ENCODE data around the gene AFF3.

The AFF3 gene

DNA sequence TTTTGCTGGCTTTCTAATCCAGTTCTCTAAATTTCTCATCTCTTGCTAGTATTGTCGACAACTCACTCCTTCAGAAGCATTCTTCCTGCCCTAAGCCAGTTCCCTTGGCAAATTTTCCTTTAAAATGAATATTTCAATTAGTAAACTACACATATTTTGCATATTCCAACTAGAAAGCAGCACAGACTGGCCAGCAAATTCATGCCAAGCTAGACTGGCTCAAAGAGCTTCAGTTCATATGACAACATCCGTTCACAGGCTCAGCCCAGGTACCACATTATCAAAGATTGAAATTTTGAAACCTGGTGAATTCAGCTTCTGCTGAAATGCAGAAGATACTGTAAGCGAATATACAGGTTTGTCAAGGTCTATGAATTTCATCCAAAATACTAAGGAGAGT, 64.5 kb downstream of the AFF3 start:
- Histone ChIP-seq H3K36me3 (replicated peaks; ENCODE audit: insufficient read depth, low read length) (no peaks in the 10 kb centered on the region), H3K4me1 (ENCODE audit: low read length) (no peaks in the 10 kb centered on the region), H3K27me3 (replicated peaks; ENCODE audit: insufficient read depth, low read length) (no peaks in the 10 kb centered on the region), H3K9me2 (replicated peaks; ENCODE audit: insufficient read depth, low read length) (no peaks in the 10 kb centered on the region), H3K4me3 (ENCODE audit: low read length) (no peak overlapping the region), H3F3A (ENCODE audit: insufficient read depth, low read length) (no peaks in the 10 kb centered on the region), H3K27ac (ENCODE audit: low read length) (no peak overlapping the region), H4K20me1 (ENCODE audit: insufficient read depth, low read length) (no peaks in the 10 kb centered on the region), H3K4me2 (ENCODE audit: low read depth, low read length) (no peak overlapping the region), H3K9ac (ENCODE audit: low read length) (no peak overlapping the region), H2AFZ (ENCODE audit: low read length) (no peak overlapping the region), H3K9me3 (replicated peaks; ENCODE audit: insufficient read depth, low read length) (no peaks in the 10 kb centered on the region), H3K79me2 (ENCODE audit: low read length) (no peaks in the 10 kb centered on the region)
- TF ChIP-seq, protein P1, sequence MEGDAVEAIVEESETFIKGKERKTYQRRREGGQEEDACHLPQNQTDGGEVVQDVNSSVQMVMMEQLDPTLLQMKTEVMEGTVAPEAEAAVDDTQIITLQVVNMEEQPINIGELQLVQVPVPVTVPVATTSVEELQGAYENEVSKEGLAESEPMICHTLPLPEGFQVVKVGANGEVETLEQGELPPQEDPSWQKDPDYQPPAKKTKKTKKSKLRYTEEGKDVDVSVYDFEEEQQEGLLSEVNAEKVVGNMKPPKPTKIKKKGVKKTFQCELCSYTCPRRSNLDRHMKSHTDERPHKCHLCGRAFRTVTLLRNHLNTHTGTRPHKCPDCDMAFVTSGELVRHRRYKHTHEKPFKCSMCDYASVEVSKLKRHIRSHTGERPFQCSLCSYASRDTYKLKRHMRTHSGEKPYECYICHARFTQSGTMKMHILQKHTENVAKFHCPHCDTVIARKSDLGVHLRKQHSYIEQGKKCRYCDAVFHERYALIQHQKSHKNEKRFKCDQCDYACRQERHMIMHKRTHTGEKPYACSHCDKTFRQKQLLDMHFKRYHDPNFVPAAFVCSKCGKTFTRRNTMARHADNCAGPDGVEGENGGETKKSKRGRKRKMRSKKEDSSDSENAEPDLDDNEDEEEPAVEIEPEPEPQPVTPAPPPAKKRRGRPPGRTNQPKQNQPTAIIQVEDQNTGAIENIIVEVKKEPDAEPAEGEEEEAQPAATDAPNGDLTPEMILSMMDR (IDR thresholded peaks at IDR 0.05; ENCODE audit: low read length): no peak
- TF ChIP-seq EZH2phosphoT487 (IDR thresholded peaks at IDR 0.05; ENCODE audit: low read length) (no peak), EZH2 (optimal IDR thresholded peaks at IDR 0.05; ENCODE audit: low read depth, low read length) (no peak)
- no peak for DNase-seq

DNA sequence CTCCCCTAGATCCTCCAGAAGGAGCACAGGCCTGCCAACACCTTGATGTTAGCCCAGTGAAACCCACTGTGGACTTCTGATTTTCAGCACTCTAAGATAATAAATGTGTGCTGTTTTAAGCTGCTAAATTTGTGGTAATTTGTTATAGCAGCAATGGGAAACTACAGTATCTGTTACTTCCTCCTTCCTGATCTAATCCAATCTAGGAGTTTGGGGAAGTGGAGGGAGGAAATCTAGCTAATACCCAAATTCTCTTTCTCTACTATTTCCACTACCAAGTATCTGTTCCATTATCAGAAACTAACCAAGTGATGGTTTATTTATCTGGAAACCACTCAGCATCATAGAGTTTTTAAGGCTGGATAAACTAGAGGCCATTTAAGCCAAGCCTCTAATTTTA, 64.9 kb downstream of the AFF3 start:
- Histone ChIP-seq H3K9ac (ENCODE audit: low read length) (no peak overlapping the region), H3K9me2 (replicated peaks; ENCODE audit: insufficient read depth, low read length) (no peaks in the 10 kb centered on the region), H3K9me3 (replicated peaks; ENCODE audit: insufficient read depth, low read length) (no peaks in the 10 kb centered on the region), H3K79me2 (ENCODE audit: low read length) (no peaks in the 10 kb centered on the region), H3K36me3 (replicated peaks; ENCODE audit: insufficient read depth, low read length) (no peaks in the 10 kb centered on the region), H3K4me1 (ENCODE audit: low read length) (no peaks in the 10 kb centered on the region), H3K27me3 (replicated peaks; ENCODE audit: insufficient read depth, low read length) (no peaks in the 10 kb centered on the region), H4K20me1 (ENCODE audit: insufficient read depth, low read length) (no peaks in the 10 kb centered on the region), H3K4me2 (ENCODE audit: low read depth, low read length) (no peak overlapping the region), H3K27ac (ENCODE audit: low read length) (no peak overlapping the region), H3F3A (ENCODE audit: insufficient read depth, low read length) (no peaks in the 10 kb centered on the region), H3K4me3 (ENCODE audit: low read length) (no peak overlapping the region), H2AFZ (ENCODE audit: low read length) (no peak overlapping the region)
- TF ChIP-seq EZH2phosphoT487 (IDR thresholded peaks at IDR 0.05; ENCODE audit: low read length) (no peak), EZH2 (optimal IDR thresholded peaks at IDR 0.05; ENCODE audit: low read depth, low read length) (no peak)
- TF ChIP-seq, protein P1 (IDR thresholded peaks at IDR 0.05; ENCODE audit: low read length): no peak
- no peak for DNase-seq

GRCh38 chr2:100075532-100075931, 66.9 kb downstream of the AFF3 start:
- Histone ChIP-seq H3K4me3 (ENCODE audit: low read length) (no peak overlapping the region), H3K4me1 (ENCODE audit: low read length) (no peaks in the 10 kb centered on the region), H4K20me1 (ENCODE audit: insufficient read depth, low read length) (no peaks in the 10 kb centered on the region), H2AFZ (ENCODE audit: low read length) (no peak overlapping the region), H3K27ac (ENCODE audit: low read length) (no peak overlapping the region), H3K36me3 (replicated peaks; ENCODE audit: insufficient read depth, low read length) (no peaks in the 10 kb centered on the region), H3K9me2 (replicated peaks; ENCODE audit: insufficient read depth, low read length) (no peaks in the 10 kb centered on the region), H3F3A (ENCODE audit: insufficient read depth, low read length) (no peaks in the 10 kb centered on the region), H3K4me2 (ENCODE audit: low read depth, low read length) (no peak overlapping the region), H3K9me3 (replicated peaks; ENCODE audit: insufficient read depth, low read length) (no peaks in the 10 kb centered on the region), H3K27me3 (replicated peaks; ENCODE audit: insufficient read depth, low read length) (no peaks in the 10 kb centered on the region), H3K79me2 (ENCODE audit: low read length) (no peaks in the 10 kb centered on the region), H3K9ac (ENCODE audit: low read length) (no peak overlapping the region)
- DNase-seq: no peak
- TF ChIP-seq EZH2phosphoT487 (IDR thresholded peaks at IDR 0.05; ENCODE audit: low read length): no peak
- TF ChIP-seq, protein P1 (IDR thresholded peaks at IDR 0.05; ENCODE audit: low read length): no peak
- TF ChIP-seq EZH2 (optimal IDR thresholded peaks at IDR 0.05; ENCODE audit: low read depth, low read length): no peak
